ENCODE measurements around the gene CHEK2. TPM values are rescaled to one million over a fixed set of nuclear protein-coding genes. Genes with fewer than 3 reads are reported as not detected.

The CHEK2 gene
- total RNA-seq, 1 experiment from 2014 or later: 61.1 TPM

DNA sequence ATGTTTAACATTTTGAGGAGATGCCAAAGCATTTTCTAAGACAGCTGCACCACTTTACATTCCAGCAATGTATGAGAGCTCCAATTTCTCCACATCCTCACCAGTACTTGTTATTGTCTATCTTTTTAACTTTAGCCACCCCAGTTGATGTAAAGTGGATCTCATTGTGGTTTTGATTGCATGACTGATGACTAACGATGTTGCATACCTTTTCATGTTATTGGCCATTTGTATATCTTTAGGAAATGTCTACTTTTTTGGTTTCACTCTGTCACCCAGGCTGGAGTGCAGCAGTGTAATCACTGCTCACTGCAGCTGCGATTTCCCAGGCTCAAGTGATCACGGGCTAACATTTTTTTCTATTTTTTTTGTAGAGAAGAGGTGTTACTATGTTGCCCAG is 70.9 kb downstream of the CHEK2 start:
- no peak overlapping the region for H2BK20ac ChIP-seq (ENCODE audit: low read depth, low read length, poor library complexity, severe bottlenecking)
- Mint-ChIP-seq H3K4me1 (no peaks in the 10 kb centered on the region), H3K9me3 (peaks cover 5 to 9% of the 10 kb centered on the region in 2 experiments; a peak in 4 of 5 replicates), H3K36me3 (ENCODE audit: insufficient read depth in 1 of 3, low read depth in 3 of 3) (peaks cover 0 to 14% (median 0%) of the 10 kb centered on the region in 3 experiments; a peak in 4 of 7 replicates), H3K27me3 (ENCODE audit: low read depth) (no peaks in the 10 kb centered on the region), H3K4me3 (no peak overlapping the region), H3K27ac (no peak overlapping the region)
- WGBS (ENCODE audit: extremely low coverage, insufficient read length, low lambda C conversion rate): no CpG with 5 or more reads among the region's 3 CpGs
- no peak overlapping the region for H2AK5ac ChIP-seq (ENCODE audit: insufficient read length, low read length)
- no peak overlapping the region for H3K9ac ChIP-seq (ENCODE audit: extremely low read depth, insufficient read length, low read length)
- no peaks in the 10 kb centered on the region for H3K23me2 ChIP-seq (ENCODE audit: insufficient read length, low read depth, low read length, poor library complexity, severe bottlenecking)
- TF ChIP-seq, protein P1, sequence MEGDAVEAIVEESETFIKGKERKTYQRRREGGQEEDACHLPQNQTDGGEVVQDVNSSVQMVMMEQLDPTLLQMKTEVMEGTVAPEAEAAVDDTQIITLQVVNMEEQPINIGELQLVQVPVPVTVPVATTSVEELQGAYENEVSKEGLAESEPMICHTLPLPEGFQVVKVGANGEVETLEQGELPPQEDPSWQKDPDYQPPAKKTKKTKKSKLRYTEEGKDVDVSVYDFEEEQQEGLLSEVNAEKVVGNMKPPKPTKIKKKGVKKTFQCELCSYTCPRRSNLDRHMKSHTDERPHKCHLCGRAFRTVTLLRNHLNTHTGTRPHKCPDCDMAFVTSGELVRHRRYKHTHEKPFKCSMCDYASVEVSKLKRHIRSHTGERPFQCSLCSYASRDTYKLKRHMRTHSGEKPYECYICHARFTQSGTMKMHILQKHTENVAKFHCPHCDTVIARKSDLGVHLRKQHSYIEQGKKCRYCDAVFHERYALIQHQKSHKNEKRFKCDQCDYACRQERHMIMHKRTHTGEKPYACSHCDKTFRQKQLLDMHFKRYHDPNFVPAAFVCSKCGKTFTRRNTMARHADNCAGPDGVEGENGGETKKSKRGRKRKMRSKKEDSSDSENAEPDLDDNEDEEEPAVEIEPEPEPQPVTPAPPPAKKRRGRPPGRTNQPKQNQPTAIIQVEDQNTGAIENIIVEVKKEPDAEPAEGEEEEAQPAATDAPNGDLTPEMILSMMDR (conservative IDR thresholded peaks at IDR 0.05): no peak
- no peak overlapping the region for H2BK5ac ChIP-seq (ENCODE audit: insufficient read length, low read length)
- H3K4ac ChIP-seq (ENCODE audit: low read depth, low read length): no peak overlapping the region
- no peak overlapping the region for H3T11ph ChIP-seq (ENCODE audit: low read length)
- no peak overlapping the region for H3K14ac ChIP-seq (ENCODE audit: insufficient read depth, low read length)
- no peak overlapping the region for H4K91ac ChIP-seq (ENCODE audit: insufficient read length, low read depth, low read length)
- H3K23ac ChIP-seq (ENCODE audit: insufficient read length, low read depth, low read length): no peak overlapping the region
- no peak overlapping the region for H3K56ac ChIP-seq (ENCODE audit: insufficient read length, low read depth, low read length)
- no peak for DNase-seq
- H4K20me1 ChIP-seq (ENCODE audit: control insufficient read depth, insufficient read depth, insufficient read length): no peaks in the 10 kb centered on the region
- H3K27me3 ChIP-seq (ENCODE audit: insufficient read depth, low read length): no peaks in the 10 kb centered on the region
- H2BK15ac ChIP-seq (ENCODE audit: low read depth, low read length): no peak overlapping the region
- no peak overlapping the region for H4K8ac ChIP-seq (replicated peaks; ENCODE audit: insufficient read length, low read depth, low read length)
- no peak overlapping the region for H2AFZ ChIP-seq (ENCODE audit: low read length)
- no peak overlapping the region for H3K4me2 ChIP-seq (ENCODE audit: insufficient read depth, insufficient read length, low read length)
- H2BK12ac ChIP-seq (ENCODE audit: insufficient read length, low read depth, low read length): no peak overlapping the region
- no peaks in the 10 kb centered on the region for H3K4me1 ChIP-seq (ENCODE audit: insufficient read depth, low read length)
- no peaks in the 10 kb centered on the region for H3K79me2 ChIP-seq (ENCODE audit: insufficient read depth, low read length)
- no peaks in the 10 kb centered on the region for H3K79me1 ChIP-seq (ENCODE audit: insufficient read depth, low read depth, low read length, poor library complexity, severe bottlenecking)
- no peaks in the 10 kb centered on the region for H3K9me3 ChIP-seq (ENCODE audit: control insufficient read depth, low read depth, low read length)
- no peak overlapping the region for H2BK120ac ChIP-seq (ENCODE audit: low read depth, low read length, poor library complexity, severe bottlenecking)
- no peak overlapping the region for H4K5ac ChIP-seq (ENCODE audit: insufficient read length, low read depth, low read length)
- H3K18ac ChIP-seq (ENCODE audit: insufficient read length, low read depth, low read length): no peak overlapping the region
- no peak overlapping the region for H3K27ac ChIP-seq (ENCODE audit: insufficient read length, low read depth, low read length)

Data from H9 (cell line).